ENCODE data around the gene RNF6.

RNF6 gene

GRCh38 chr13:26168237-26168814, 53.8 kb downstream of the RNF6 start:
- DNase-seq (ENCODE audit: low read depth in 1 of 2, low spot score in 1 of 2), result no peak

DNA sequence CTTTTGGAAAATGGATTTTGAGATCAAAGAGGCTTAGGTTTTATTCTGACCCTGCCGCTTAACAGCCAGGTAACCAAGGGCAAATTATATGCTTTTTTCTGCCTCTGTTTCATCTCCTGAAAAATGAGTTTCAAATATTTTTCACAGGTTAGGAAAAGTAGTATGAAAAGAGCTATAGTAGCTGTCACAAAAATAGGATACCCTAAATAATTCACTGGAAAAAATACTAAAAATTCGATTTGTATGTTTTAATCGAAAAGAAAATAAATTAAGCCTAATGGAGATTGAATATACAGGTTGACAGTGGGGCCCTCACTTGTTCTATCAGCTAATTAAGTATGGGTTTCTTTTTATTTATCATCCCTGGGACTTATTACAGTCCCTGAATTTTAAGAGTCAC, 58.3 kb downstream of the RNF6 start:
- no peak for DNase-seq (ENCODE audit: low read depth in 1 of 2, low spot score in 1 of 2)
